Activated T-cell treated with anti-CD3 and anti-CD28 coated beads, Interleukin-2, amount 50 U/mL, for 72 hours (primary cell): ENCODE data around the gene VEGFD. TPM values are rescaled to one million over a fixed set of nuclear protein-coding genes. Genes with fewer than 3 reads are reported as not detected.
A peak's percentile ranks its signal among the peaks of the same experiment; 100 is the strongest.

Experiments used
- ATAC-seq, 2 donors: fragments of 150-1000 bp; cut with Tn5 transposase; replicated peaks in 1 of 2; 2 replicates each; pipeline ENCODE4 v1.10.0; 2021; ENCODE audit warnings: moderate library complexity in 2 of 2, mild to moderate bottlenecking in 1 of 2
- DNase-seq, 2 donors: peaks; one replicate each; pipeline ENCODE4 v3.0.0; 2021 to 2022; ENCODE audit warnings: mixed read lengths in 1 of 2
- H3K27ac Mint-ChIP-seq: one replicate; pipeline ENCODE4 v1.8.0; 2022; ENCODE audit warnings: mild to moderate bottlenecking, moderate library complexity, mixed read lengths
- H3K27me3 Mint-ChIP-seq: one replicate; pipeline ENCODE4 v1.8.0; 2022; ENCODE audit warnings: low read depth, mixed read lengths
- H3K36me3 Mint-ChIP-seq, 2 donors: one replicate each; pipeline ENCODE4 v1.8.0; 2022; ENCODE audit warnings: mixed read lengths in 2 of 2, mild to moderate bottlenecking in 1 of 2; ENCODE audit not compliant: insufficient read depth in 2 of 2
- H3K4me1 Mint-ChIP-seq: one replicate; pipeline ENCODE4 v1.8.0; 2022; ENCODE audit warnings: low read depth, mixed read lengths
- H3K4me3 Mint-ChIP-seq, 2 donors: one replicate each; pipeline ENCODE4 v1.8.0; 2022; ENCODE audit warnings: mild to moderate bottlenecking in 2 of 2, mixed read lengths in 2 of 2, moderate library complexity in 2 of 2
- H3K9me3 Mint-ChIP-seq, 2 donors: one replicate each; pipeline ENCODE4 v1.8.0; 2022; ENCODE audit warnings: mixed read lengths in 2 of 2
- total RNA-seq, 2 donors: library from RNA; stranded (reverse); gene quantifications; one replicate each; pipeline ENCODE4 v1.2.3, GENCODE V29; 2022

The VEGFD gene
- total RNA-seq, 2 donors from 2014 or later = not detected

GRCh38 chrX:15399962-15400391 is 15.8 kb upstream of the VEGFD start:
- Mint-ChIP-seq H3K9me3 (no peaks in the 10 kb centered on the region), H3K4me1 (no peaks in the 10 kb centered on the region), H3K36me3 (no peaks in the 10 kb centered on the region), H3K27me3 (peaks cover 33% of the 10 kb centered on the region), H3K4me3 (no peak overlapping the region), H3K27ac (no peak overlapping the region)
- ATAC-seq (no peak), DNase-seq (no peak)

DNA sequence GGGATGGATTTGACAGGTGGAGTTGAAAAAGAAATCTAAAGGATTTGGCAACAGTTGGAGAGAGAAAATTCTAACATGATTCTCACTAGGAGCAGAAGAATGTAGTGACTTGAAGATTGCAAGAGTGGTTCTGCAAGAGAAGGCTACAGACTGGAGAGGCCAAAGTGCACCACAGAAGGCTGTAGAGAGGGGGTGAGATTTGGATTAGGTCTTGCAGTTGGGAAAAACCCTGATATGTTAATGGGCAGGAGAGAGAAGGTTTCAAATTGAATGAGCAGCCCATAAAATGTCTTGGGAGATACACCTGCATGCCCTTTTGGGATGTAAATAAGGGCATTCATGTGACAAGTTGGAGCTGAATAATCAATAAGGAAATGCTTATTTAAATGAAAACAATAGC is 14.7 kb upstream of the VEGFD start:
- Mint-ChIP-seq H3K36me3 (no peaks in the 10 kb centered on the region), H3K4me1 (no peaks in the 10 kb centered on the region), H3K27ac (no peak overlapping the region), H3K27me3 (peaks cover 24% of the 10 kb centered on the region), H3K9me3 (no peaks in the 10 kb centered on the region), H3K4me3 (no peak overlapping the region)
- ATAC-seq (no peak), DNase-seq (no peak)

- Mint-ChIP-seq H3K36me3 (no peaks in the 10 kb centered on the region), H3K4me1 (no peaks in the 10 kb centered on the region), H3K4me3 (no peak overlapping the region), H3K27me3 (peaks cover 31% of the 10 kb centered on the region), H3K27ac (no peak overlapping the region), H3K9me3 (no peaks in the 10 kb centered on the region)
- DNase-seq = no peak
- no peak for ATAC-seq
Measured at GRCh38 chrX:15395789-15396188, 11.6 kb upstream of the VEGFD start.

- H3K36me3 Mint-ChIP-seq = no peaks in the 10 kb centered on the region
- no peaks in the 10 kb centered on the region for H3K4me1 Mint-ChIP-seq
- no peak for DNase-seq
- H3K4me3 Mint-ChIP-seq = no peak overlapping the region
- no peak overlapping the region for H3K27ac Mint-ChIP-seq
- no peaks in the 10 kb centered on the region for H3K9me3 Mint-ChIP-seq
- H3K27me3 Mint-ChIP-seq = peaks cover 26% of the 10 kb centered on the region
- ATAC-seq = no peak
Measured at GRCh38 chrX:15391850-15392249, 7.6 kb upstream of the VEGFD start.

- Mint-ChIP-seq H3K27me3 (peaks cover 42% of the 10 kb centered on the region), H3K4me3 (no peak overlapping the region), H3K9me3 (no peaks in the 10 kb centered on the region), H3K36me3 (no peaks in the 10 kb centered on the region), H3K27ac (no peak overlapping the region), H3K4me1 (no peaks in the 10 kb centered on the region)
- ATAC-seq (no peak), DNase-seq (no peak)
Measured at GRCh38 chrX:15382813-15383212, 1.4 kb downstream of the VEGFD start.

GRCh38 chrX:15376956-15377355 is 7.3 kb downstream of the VEGFD start:
- Mint-ChIP-seq H3K27ac (no peak overlapping the region), H3K9me3 (no peaks in the 10 kb centered on the region), H3K4me3 (no peak overlapping the region), H3K36me3 (no peaks in the 10 kb centered on the region), H3K4me1 (no peaks in the 10 kb centered on the region), H3K27me3 (peaks cover 35% of the 10 kb centered on the region)
- DNase-seq = no peak
- no peak for ATAC-seq

GRCh38 chrX:15373976-15374375 is 10.2 kb downstream of the VEGFD start:
- ATAC-seq = no peak
- no peaks in the 10 kb centered on the region for H3K36me3 Mint-ChIP-seq
- H3K4me1 Mint-ChIP-seq = no peaks in the 10 kb centered on the region
- H3K27ac Mint-ChIP-seq = no peak overlapping the region
- peaks cover 30% of the 10 kb centered on the region for H3K27me3 Mint-ChIP-seq
- H3K9me3 Mint-ChIP-seq = no peaks in the 10 kb centered on the region
- DNase-seq = no peak
- no peak overlapping the region for H3K4me3 Mint-ChIP-seq

- Mint-ChIP-seq H3K36me3 (no peaks in the 10 kb centered on the region), H3K4me3 (no peak overlapping the region), H3K27me3 (peaks cover 39% of the 10 kb centered on the region), H3K9me3 (no peaks in the 10 kb centered on the region), H3K4me1 (no peaks in the 10 kb centered on the region), H3K27ac (no peak overlapping the region)
- no peak for ATAC-seq
- no peak for DNase-seq
Measured at GRCh38 chrX:15366506-15367352, 17.5 kb downstream of the VEGFD start.

GRCh38 chrX:15359701-15360100 is 24.5 kb downstream of the VEGFD start:
- H3K4me1 Mint-ChIP-seq = no peaks in the 10 kb centered on the region
- ATAC-seq = no peak
- H3K27me3 Mint-ChIP-seq = peaks cover 34% of the 10 kb centered on the region
- H3K36me3 Mint-ChIP-seq = no peaks in the 10 kb centered on the region
- no peak overlapping the region for H3K27ac Mint-ChIP-seq
- no peaks in the 10 kb centered on the region for H3K9me3 Mint-ChIP-seq
- no peak overlapping the region for H3K4me3 Mint-ChIP-seq
- DNase-seq = no peak

GRCh38 chrX:15358533-15358932 is 25.7 kb downstream of the VEGFD start:
- Mint-ChIP-seq H3K4me1 (no peaks in the 10 kb centered on the region), H3K9me3 (no peaks in the 10 kb centered on the region), H3K27me3 (peaks cover 26% of the 10 kb centered on the region), H3K4me3 (no peak overlapping the region), H3K36me3 (no peaks in the 10 kb centered on the region), H3K27ac (no peak overlapping the region)
- no peak for DNase-seq
- no peak for ATAC-seq

DNA sequence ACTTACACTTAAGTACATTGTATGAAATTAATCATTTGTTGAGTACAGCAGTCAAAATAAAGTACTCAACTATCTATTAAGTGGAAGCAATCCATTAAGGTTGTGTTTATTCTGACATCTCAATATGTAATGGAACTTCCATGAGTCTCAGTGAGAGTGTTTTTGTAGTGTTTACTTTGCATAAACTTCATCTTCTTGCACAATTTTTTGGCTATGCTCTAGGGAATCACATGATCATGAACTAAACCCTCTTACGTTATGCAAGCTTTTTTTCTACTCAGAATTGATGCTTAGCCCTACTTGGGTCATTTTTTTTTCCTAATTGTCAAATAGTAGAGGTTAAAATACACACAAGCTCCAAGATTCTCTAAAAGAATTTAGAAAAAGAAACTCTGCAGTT is 27.8 kb downstream of the VEGFD start:
- H3K4me1 Mint-ChIP-seq = no peaks in the 10 kb centered on the region
- ATAC-seq (no peak), DNase-seq (no peak)
- no peaks in the 10 kb centered on the region for H3K36me3 Mint-ChIP-seq
- peaks cover 22% of the 10 kb centered on the region for H3K27me3 Mint-ChIP-seq
- no peak overlapping the region for H3K4me3 Mint-ChIP-seq
- no peaks in the 10 kb centered on the region for H3K9me3 Mint-ChIP-seq
- H3K27ac Mint-ChIP-seq = no peak overlapping the region

DNA sequence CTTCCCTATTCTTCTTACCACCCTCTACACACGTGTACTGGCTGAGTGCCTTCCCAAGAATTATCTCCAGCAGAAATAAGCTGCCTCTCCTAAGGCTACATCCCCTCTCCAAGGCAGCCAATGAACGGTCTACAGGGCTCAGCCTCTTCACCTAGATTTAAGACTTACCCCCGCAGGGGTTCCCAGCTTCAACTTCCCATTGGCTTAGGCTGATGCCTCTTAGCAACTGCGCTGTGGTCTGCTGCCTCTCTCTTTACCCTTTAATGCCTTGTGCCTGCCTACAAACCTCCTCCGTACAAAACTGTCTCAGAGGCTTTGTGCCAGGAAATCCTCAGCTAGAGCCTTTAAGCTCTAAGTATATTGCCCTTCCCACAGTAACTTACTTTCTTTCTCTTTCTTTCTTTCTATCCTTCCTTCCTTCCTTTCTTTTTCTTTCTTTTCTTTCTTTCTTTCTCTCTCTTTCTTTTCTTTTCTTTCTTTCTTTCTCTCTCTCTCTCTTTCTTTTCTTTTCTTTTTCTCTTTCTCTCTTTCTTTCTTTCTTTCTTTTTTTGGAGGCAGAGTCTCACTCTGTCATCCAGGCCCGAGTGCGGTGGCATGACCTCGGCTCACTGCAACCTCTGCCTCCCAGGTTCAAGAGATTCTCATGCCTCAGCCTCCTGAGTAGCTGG is 33.8 kb downstream of the VEGFD start:
- H3K4me1 Mint-ChIP-seq = no peaks in the 10 kb centered on the region
- DNase-seq (no peak), ATAC-seq (no peak)
- peak overlapping the region; percentile 80 for H3K27ac Mint-ChIP-seq
- peaks cover 21% of the 10 kb centered on the region for H3K27me3 Mint-ChIP-seq
- H3K9me3 Mint-ChIP-seq = no peaks in the 10 kb centered on the region
- no peak overlapping the region for H3K4me3 Mint-ChIP-seq
- H3K36me3 Mint-ChIP-seq = no peaks in the 10 kb centered on the region

GRCh38 chrX:15349046-15349445 is 35.2 kb downstream of the VEGFD start:
- Mint-ChIP-seq H3K4me3 (no peak overlapping the region), H3K9me3 (no peaks in the 10 kb centered on the region), H3K27ac (no peak overlapping the region), H3K4me1 (no peaks in the 10 kb centered on the region), H3K27me3 (peaks cover 21% of the 10 kb centered on the region), H3K36me3 (no peaks in the 10 kb centered on the region)
- ATAC-seq = peak; percentile 39 to 53
- peak; percentile 9 to 16 for DNase-seq
